Activated CD8-positive, alpha-beta memory T cell treated with anti-CD3 and anti-CD28 coated beads, Interleukin-2, amount 50 U/mL, for 1 hour (primary cell): ENCODE results near the gene GNAT1.

Source experiments
- DNase-seq: peaks from one replicate; pipeline ENCODE4 v3.0.0-alpha.2; 2020; ENCODE audit errors: extremely low read depth

The GNAT1 gene

GRCh38 chr3:50162034-50162883 is 29.2 kb upstream of the GNAT1 start:
- no peak for DNase-seq

GRCh38 chr3:50163572-50164455 is 27.6 kb upstream of the GNAT1 start:
- no peak for DNase-seq

DNA sequence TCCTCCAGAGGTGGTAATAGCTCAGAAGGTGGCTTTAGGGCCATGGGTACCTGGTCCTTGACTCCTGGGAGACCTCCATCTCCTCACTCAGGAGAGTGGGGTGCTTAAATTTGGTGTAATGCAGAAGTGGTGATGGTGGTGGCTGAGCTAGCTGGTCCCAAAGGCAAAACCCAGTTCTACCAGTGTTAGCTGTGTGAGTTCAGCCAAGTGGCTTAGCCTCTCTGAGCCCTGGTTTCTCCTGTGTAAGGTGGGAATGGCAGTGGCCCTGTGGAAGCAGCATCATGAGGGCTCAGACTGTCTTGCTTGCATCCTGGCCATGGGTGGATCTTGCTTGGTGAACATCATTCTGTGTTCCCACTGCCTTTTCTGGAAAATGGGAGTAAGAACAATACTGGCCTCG is 26.9 kb upstream of the GNAT1 start:
- DNase-seq = no peak

DNA sequence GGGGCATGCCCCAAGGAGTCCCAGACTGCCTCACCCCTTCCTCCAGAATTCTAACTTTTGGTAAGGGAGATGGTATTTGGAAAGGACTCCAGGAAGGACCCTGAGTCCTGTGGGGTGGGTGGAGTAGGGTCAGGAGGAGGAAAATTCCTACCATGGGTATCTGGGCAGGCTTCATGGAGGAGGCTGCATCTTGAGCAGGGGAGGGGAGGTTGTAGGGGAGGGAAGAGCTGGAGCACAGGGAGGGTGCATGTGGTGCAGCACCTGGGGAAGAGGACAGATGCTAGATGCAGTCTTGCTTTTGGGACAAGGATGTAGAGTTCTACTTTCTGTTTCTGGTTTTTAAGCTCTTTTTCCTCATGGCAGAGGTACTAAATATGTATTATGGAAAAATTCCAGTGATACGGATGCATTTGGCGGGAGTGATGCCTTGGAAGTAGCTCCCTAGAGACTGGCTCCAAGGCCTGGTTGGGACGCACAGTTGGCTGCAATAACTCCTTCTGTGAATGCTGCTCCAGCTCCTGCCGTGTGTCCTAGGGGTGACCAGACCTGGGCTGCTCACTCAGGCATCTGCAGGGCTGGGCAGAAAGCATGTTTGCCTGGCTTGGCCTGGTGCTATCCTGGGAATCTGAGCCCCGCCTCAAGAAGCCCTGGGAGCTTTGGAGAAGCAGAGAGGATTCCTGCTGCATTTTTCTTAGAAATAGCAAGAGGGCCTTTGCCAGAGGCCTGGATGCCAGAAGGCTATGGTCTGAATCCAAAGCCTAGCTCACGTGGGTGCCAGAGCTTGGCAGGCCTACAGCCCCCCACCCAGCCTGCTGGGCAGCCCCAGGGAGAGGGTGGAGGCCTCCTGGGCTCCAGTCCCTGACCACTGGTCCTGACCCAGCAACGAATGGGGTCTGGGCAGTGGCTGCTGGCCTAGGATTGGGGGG is 26.2 kb upstream of the GNAT1 start:
- DNase-seq = no peak

GRCh38 chr3:50165910-50166538 is 25.4 kb upstream of the GNAT1 start:
- DNase-seq = no peak

DNA sequence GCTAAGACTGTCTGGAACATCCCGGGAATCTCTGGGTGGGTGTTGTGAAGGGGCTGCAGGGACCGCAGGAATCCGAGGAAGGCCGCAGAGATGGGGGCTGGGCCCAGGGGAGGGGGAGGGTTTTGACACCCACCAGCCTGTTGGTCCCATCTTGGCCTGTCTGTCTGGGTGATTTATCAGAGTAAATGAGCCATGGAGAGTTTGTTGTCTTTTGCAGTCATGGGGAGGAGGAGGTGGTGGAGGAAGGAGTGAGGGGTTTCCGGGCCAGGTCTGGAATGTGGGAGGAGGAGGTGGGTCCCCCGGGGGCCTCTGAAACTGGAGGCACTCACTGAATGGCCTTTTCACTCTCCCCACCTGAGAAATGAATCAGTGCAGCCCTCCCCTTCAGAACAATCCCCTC is 24.8 kb upstream of the GNAT1 start:
- no peak for DNase-seq

DNA sequence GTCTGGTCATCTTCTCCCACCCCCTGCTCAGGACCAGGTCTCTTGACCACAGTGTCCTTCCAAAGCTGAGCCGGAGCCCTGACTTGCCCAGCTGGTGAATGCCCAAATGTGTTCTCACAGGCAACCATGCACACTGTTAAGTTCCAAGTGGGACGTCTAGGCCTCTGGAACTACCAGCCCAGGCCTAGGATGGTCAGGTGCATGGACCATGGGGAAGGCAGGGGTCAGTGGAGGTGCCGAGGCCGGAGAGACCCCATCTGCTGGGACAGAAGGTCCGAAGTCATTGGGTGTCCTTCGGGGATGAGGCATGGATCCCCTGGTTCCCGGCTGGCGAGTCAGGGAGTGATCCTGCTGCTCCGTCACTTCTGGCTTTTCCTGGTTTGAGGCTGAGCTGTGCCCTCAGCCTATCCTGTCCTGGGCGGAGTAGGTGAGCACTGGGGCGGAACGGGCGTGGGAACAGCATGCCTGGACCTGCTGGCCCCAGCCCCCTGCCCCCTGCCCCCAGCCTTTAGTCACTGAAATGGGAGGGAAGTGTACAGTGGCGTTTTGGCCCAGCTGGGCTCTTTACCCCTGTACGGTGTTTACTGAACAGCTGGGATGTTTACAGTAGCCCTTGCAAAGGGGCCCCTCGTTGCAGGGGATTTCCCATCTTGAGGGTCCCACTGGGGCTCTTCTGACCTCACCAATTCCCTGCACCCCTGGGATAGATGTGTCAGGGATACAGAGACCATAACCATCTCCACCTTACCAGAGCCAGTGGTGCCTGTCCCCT is 24.2 kb upstream of the GNAT1 start:
- no peak for DNase-seq

GRCh38 chr3:50167841-50168209 is 23.6 kb upstream of the GNAT1 start:
- no peak for DNase-seq

DNA sequence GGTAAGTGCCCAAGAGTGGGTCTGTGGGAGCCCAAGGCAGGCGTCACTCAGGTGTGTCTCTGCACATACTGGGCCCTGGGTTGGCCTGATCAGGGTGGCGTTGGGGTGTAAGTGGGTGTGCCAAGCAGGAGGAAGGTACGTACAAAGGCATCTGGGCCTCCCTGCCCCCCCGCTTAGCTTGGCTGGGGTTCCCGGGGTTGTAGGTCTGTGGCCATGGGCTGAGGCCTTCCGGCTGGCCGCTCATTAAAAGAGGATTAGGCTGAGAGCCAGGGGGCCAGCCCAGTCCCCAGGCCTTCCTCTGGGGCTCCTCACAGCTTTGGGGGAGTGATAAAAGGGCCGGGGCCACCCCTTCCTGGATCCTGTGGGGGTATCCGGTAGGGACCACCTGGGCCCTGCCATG is 23.0 kb upstream of the GNAT1 start:
- no peak for DNase-seq

- no peak for DNase-seq
Observed at GRCh38 chr3:50168791-50169190, 22.6 kb upstream of the GNAT1 start.

DNA sequence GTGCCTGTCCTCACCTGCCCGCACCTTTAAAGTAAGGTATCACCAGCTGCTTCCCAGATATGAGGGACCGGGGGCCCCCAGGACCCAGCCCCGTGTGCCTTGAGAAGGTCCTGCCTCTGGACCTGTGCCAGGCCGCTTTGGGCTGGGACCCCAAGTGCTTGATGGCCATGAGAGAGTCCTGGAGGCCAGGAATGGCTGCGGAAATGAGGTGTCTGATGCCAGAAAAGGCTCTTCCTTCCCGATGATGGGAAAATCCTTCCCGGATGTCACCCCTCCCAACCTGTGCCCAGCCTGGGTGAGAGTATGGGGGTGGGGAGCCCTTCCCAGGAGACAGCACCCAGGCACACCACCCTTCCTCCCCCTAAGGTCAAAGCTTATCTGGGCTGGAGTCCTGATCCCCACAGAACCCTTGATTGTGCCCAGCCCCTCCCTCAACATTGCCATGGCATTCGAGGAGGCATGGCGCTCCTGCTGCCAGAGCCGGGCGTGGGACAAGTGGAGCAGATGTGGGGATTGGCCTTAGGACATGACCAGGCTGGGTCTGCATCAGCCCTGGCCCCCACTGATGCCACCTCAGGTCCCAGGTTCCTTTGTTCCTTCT is 22.1 kb upstream of the GNAT1 start:
- no peak for DNase-seq

DNA sequence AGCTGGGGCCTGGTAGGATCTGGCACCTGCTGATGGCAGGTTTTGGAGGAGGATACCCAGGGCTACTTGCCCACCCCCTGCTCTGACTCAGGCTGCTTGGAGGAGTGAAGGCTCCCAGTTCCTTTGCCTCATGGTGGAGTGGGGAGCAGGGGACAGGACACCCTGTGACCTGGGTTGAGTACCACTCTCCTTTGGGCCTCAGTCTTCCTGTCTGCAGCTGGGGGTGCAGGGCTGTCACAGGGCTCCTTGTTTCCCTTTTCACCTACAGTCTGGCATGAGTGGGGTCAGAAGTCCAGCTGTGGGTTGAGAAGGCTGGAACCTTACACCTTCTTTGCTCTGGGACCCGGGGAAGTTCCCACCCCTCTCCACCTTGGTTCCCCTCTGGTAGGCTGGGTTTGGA is 21.6 kb upstream of the GNAT1 start:
- DNase-seq = no peak

GRCh38 chr3:50170689-50171088 is 20.7 kb upstream of the GNAT1 start:
- DNase-seq = no peak

DNA sequence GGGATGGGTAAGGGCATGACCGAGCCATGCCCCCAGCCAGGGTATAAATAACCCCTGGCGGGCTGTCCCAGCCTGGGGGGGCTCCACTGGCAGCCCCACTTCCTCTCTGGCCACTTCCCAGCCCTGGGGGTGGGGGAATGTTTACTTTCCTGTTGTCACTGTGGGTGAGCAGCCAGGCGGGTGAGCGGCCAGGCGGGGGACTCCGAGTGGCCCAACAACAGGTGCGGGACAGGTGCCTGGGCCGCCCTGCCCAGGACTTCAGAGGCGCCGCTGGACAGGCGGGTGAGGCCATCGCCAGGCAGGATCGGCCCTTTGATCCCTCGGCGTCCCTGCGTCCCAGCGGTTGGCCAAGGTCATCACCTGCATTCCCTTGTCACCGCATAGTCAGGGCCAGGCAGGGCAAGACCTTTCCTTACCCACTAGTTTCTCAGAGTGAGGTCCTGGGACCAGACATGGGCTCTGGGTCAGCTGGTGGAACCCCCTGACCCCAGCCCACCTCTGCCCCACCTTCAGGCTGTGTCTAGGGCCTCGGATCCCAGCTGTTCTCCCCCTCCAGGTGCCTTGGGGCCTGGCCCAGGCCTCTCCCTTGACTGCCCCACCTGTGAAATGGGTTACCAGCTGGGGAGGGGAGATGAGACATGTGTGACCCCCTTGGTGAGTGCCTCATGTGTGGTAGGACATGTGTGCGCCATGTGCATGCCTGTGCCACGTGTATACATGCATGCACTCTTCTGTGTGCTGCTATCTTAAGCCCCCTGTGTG is 19.7 kb upstream of the GNAT1 start:
- DNase-seq = no peak

- no peak for DNase-seq
Observed at GRCh38 chr3:50172626-50173220, 18.7 kb upstream of the GNAT1 start.

DNA sequence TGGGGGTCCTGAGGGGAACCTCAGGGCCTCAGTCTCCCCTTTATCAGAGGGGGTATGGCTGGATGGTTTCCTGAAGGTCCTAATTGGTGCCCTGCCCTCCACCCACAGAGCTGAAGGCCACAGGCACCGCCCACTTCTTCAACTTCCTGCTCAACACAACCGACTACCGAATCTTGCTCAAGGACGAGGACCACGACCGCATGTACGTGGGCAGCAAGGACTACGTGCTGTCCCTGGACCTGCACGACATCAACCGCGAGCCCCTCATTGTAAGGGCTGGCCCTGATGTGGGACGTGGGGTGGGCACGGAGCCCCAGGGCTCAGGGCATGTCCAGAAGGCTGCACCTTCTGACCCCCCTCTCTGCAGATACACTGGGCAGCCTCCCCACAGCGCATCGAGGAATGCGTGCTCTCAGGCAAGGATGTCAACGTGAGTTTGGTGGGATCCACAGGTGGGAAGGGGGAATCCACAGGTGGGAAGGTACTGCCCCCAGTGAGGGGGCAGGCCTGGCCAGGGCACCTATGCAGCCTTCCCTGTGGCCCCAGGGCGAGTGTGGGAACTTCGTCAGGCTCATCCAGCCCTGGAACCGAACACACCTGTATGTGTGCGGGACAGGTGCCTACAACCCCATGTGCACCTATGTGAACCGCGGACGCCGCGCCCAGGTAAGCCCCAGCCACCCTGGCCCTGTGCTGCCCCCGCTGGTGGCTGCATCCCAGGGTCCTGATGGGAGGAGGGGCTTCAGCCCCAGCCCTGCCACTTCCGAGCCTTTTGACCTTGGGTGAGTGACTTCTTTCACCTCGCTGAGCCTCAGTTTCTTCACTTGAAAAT is 17.5 kb upstream of the GNAT1 start:
- DNase-seq = no peak

DNA sequence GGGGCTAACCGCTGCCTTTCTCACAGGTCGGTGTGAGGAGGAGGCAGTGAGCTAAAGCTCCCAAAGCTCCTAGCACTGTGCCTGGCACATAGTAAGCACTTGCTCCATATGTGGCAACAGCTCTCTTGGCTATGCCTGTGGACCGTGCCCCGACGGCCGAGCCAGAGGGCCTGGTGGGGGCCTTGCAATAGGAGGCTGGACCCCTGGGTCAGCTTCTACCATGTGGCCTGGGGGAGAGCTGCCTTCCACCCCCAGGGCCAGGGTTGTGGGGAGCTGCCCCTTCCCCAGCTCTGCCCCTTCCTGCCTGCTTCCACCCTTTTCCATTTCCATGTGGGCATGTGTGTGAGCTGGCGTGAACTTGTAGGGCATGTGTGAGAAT is 16.9 kb upstream of the GNAT1 start:
- DNase-seq = no peak

GRCh38 chr3:50174947-50175524 is 16.4 kb upstream of the GNAT1 start:
- DNase-seq = no peak
